Stimulated activated naive B cell treated with anti-CD40 and anti-IgM and Interleukin-4, amounts not matched to agents 10 μg/mL and 1 μg/mL and 100 μg/mL, for 72 hours (primary cell): ENCODE measurements around the gene PRDM8.

Experiments
- ATAC-seq, 2 donors: fragments of 150-1000 bp; cut with Tn5 transposase; replicated peaks; 2 replicates each; pipeline ENCODE4 v1.10.0; 2021; ENCODE audit warnings: moderate library complexity in 1 of 2
- DNase-seq: peaks from one replicate; pipeline ENCODE4 v3.0.0; 2021
- H3K27ac Mint-ChIP-seq: one replicate; pipeline ENCODE4 v1.8.0; 2022; ENCODE audit warnings: mild to moderate bottlenecking, mixed read lengths
- H3K27me3 Mint-ChIP-seq, 2 donors: one replicate each; pipeline ENCODE4 v1.8.0; 2022; ENCODE audit warnings: mixed read lengths in 2 of 2
- H3K36me3 Mint-ChIP-seq, 2 donors: one replicate each; pipeline ENCODE4 v1.8.0; 2022; ENCODE audit warnings: mixed read lengths in 2 of 2, mild to moderate bottlenecking in 1 of 2
- H3K4me1 Mint-ChIP-seq, 2 donors: one replicate each; pipeline ENCODE4 v1.8.0; 2022; ENCODE audit warnings: mixed read lengths in 2 of 2, mild to moderate bottlenecking in 1 of 2
- H3K4me3 Mint-ChIP-seq, 2 donors: one replicate each; pipeline ENCODE4 v1.8.0; 2022; ENCODE audit warnings: mild to moderate bottlenecking in 2 of 2, mixed read lengths in 2 of 2, moderate library complexity in 1 of 2
- H3K9me3 Mint-ChIP-seq, 2 donors: one replicate each; pipeline ENCODE4 v1.8.0; 2022; ENCODE audit warnings: mixed read lengths in 2 of 2, mild to moderate bottlenecking in 1 of 2

Gene PRDM8

GRCh38 chr4:80196922-80197573 is at the start of gene PRDM8:
PRDM8 (plus strand) TSS chr4:80197503; CDS start chr4:80200081, 2,578 bp downstream.
- Mint-ChIP-seq H3K9me3 (peaks cover 0 to 2% of the 10 kb centered on the region in 2 donors), H3K4me1 (peaks cover 33 to 46% of the 10 kb centered on the region in 2 donors), H3K27me3 (peaks cover 6 to 10% of the 10 kb centered on the region in 2 donors), H3K27ac (peak within 1 kb of the TSS; percentile 82), H3K36me3 (peaks cover 25 to 40% of the 10 kb centered on the region in 2 donors), H3K4me3 (peak within 1 kb of the TSS; percentile 76 to 80)
- no peak for DNase-seq
- ATAC-seq = peak; percentile 41 to 45

GRCh38 chr4:80150387-80151180 is 46.7 kb upstream of the PRDM8 start:
- no peak for ATAC-seq

GRCh38 chr4:80151981-80152380 is 45.3 kb upstream of the PRDM8 start:
- no peaks in the 10 kb centered on the region for H3K27me3 Mint-ChIP-seq
- peaks cover 0 to 11% of the 10 kb centered on the region in 2 donors for H3K4me1 Mint-ChIP-seq
- ATAC-seq (no peak), DNase-seq (no peak)
- H3K36me3 Mint-ChIP-seq = no peaks in the 10 kb centered on the region
- H3K4me3 Mint-ChIP-seq = no peak overlapping the region
- H3K27ac Mint-ChIP-seq = no peak overlapping the region
- H3K9me3 Mint-ChIP-seq = no peaks in the 10 kb centered on the region

More at GRCh38 chr4:80150387-80151180, 46.7 kb upstream of the PRDM8 start:
- H3K4me3 Mint-ChIP-seq = no peak overlapping the region
- no peaks in the 10 kb centered on the region for H3K27me3 Mint-ChIP-seq
- no peaks in the 10 kb centered on the region for H3K36me3 Mint-ChIP-seq
- no peaks in the 10 kb centered on the region for H3K9me3 Mint-ChIP-seq
- H3K4me1 Mint-ChIP-seq = peaks cover 0 to 11% of the 10 kb centered on the region in 2 donors
- no peak overlapping the region for H3K27ac Mint-ChIP-seq
- no peak for DNase-seq

- peaks cover 0 to 11% of the 10 kb centered on the region in 2 donors for H3K4me1 Mint-ChIP-seq
- H3K27me3 Mint-ChIP-seq = peaks cover 0 to 5% of the 10 kb centered on the region in 2 donors
- no peak overlapping the region for H3K4me3 Mint-ChIP-seq
- no peak for DNase-seq
- H3K27ac Mint-ChIP-seq = no peak overlapping the region
- ATAC-seq = peak; percentile 55 to 59
- peaks cover 2 to 5% of the 10 kb centered on the region in 2 donors for H3K9me3 Mint-ChIP-seq
- peaks cover 0 to 7% of the 10 kb centered on the region in 2 donors for H3K36me3 Mint-ChIP-seq
Observed at GRCh38 chr4:80153874-80154544, 43.3 kb upstream of the PRDM8 start.

GRCh38 chr4:80154545-80154933 is 42.8 kb upstream of the PRDM8 start:
- Mint-ChIP-seq H3K27me3 (peaks cover 0 to 5% of the 10 kb centered on the region in 2 donors), H3K9me3 (peaks cover 2 to 5% of the 10 kb centered on the region in 2 donors), H3K4me1 (peaks cover 0 to 11% of the 10 kb centered on the region in 2 donors), H3K27ac (no peak overlapping the region), H3K4me3 (no peak overlapping the region), H3K36me3 (peaks cover 0 to 8% of the 10 kb centered on the region in 2 donors)
- DNase-seq = no peak
- peak; percentile 39 to 65 for ATAC-seq

- H3K36me3 Mint-ChIP-seq = peaks cover 0 to 8% of the 10 kb centered on the region in 2 donors
- DNase-seq = no peak
- H3K27me3 Mint-ChIP-seq = peaks cover 0 to 5% of the 10 kb centered on the region in 2 donors
- peaks cover 2 to 5% of the 10 kb centered on the region in 2 donors for H3K9me3 Mint-ChIP-seq
- H3K4me1 Mint-ChIP-seq = peaks cover 0 to 11% of the 10 kb centered on the region in 2 donors
- no peak overlapping the region for H3K27ac Mint-ChIP-seq
- ATAC-seq = no peak
- H3K4me3 Mint-ChIP-seq = no peak overlapping the region
Observed at GRCh38 chr4:80155316-80155982, 41.9 kb upstream of the PRDM8 start.

- Mint-ChIP-seq H3K27ac (no peak overlapping the region), H3K4me3 (no peak overlapping the region), H3K4me1 (peaks cover 0 to 11% of the 10 kb centered on the region in 2 donors), H3K27me3 (peaks cover 0 to 5% of the 10 kb centered on the region in 2 donors), H3K36me3 (peaks cover 0 to 8% of the 10 kb centered on the region in 2 donors), H3K9me3 (peaks cover 2 to 5% of the 10 kb centered on the region in 2 donors)
- ATAC-seq (no peak), DNase-seq (no peak)
Observed at GRCh38 chr4:80156410-80156809, 40.9 kb upstream of the PRDM8 start.

- no peak for ATAC-seq
- H3K27ac Mint-ChIP-seq = no peak overlapping the region
Observed at GRCh38 chr4:80161413-80162058, 35.8 kb upstream of the PRDM8 start.

GRCh38 chr4:80162418-80162817 is 34.9 kb upstream of the PRDM8 start:
- Mint-ChIP-seq H3K4me3 (no peak overlapping the region), H3K27me3 (peaks cover 0 to 2% of the 10 kb centered on the region in 2 donors), H3K4me1 (no peaks in the 10 kb centered on the region), H3K9me3 (peaks cover 2 to 5% of the 10 kb centered on the region in 2 donors), H3K36me3 (peaks cover 0 to 8% of the 10 kb centered on the region in 2 donors), H3K27ac (no peak overlapping the region)
- no peak for DNase-seq
- no peak for ATAC-seq

More at GRCh38 chr4:80161413-80162058, 35.8 kb upstream of the PRDM8 start:
- H3K9me3 Mint-ChIP-seq = peaks cover 2 to 5% of the 10 kb centered on the region in 2 donors
- DNase-seq = no peak
- no peak overlapping the region for H3K4me3 Mint-ChIP-seq
- H3K36me3 Mint-ChIP-seq = peaks cover 0 to 8% of the 10 kb centered on the region in 2 donors
- peaks cover 0 to 5% of the 10 kb centered on the region in 2 donors for H3K27me3 Mint-ChIP-seq
- H3K4me1 Mint-ChIP-seq = no peaks in the 10 kb centered on the region

GRCh38 chr4:80165855-80166254 is 31.4 kb upstream of the PRDM8 start:
- ATAC-seq (no peak), DNase-seq (no peak)
- Mint-ChIP-seq H3K27me3 (no peaks in the 10 kb centered on the region), H3K27ac (no peak overlapping the region), H3K9me3 (no peaks in the 10 kb centered on the region), H3K4me3 (no peak overlapping the region), H3K4me1 (peaks cover 0 to 7% of the 10 kb centered on the region in 2 donors), H3K36me3 (no peaks in the 10 kb centered on the region)

- Mint-ChIP-seq H3K4me3 (no peak overlapping the region), H3K9me3 (no peaks in the 10 kb centered on the region), H3K36me3 (no peaks in the 10 kb centered on the region), H3K27ac (peak overlapping the region; percentile 84), H3K27me3 (no peaks in the 10 kb centered on the region), H3K4me1 (peaks cover 36 to 58% of the 10 kb centered on the region in 2 donors)
- ATAC-seq (no peak), DNase-seq (no peak)
Observed at GRCh38 chr4:80171251-80171650, 26.1 kb upstream of the PRDM8 start.

- Mint-ChIP-seq H3K27me3 (no peaks in the 10 kb centered on the region), H3K4me3 (no peak overlapping the region), H3K4me1 (peaks cover 36 to 62% of the 10 kb centered on the region in 2 donors), H3K27ac (peak overlapping the region; percentile 84), H3K9me3 (peaks cover 0 to 2% of the 10 kb centered on the region in 2 donors), H3K36me3 (no peaks in the 10 kb centered on the region)
- ATAC-seq = peak in 1 of 2 donors; percentile 13
- DNase-seq = no peak
Observed at GRCh38 chr4:80171656-80172055, 25.6 kb upstream of the PRDM8 start.

- Mint-ChIP-seq H3K27ac (peak overlapping the region; percentile 84), H3K36me3 (no peaks in the 10 kb centered on the region), H3K27me3 (no peaks in the 10 kb centered on the region), H3K4me3 (peak overlapping the region; percentile 42 to 56), H3K9me3 (peaks cover 0 to 3% of the 10 kb centered on the region in 2 donors), H3K4me1 (peaks cover 38 to 68% of the 10 kb centered on the region in 2 donors)
- DNase-seq (no peak), ATAC-seq (peak; percentile 76 to 83)
Observed at GRCh38 chr4:80172203-80172602, 25.1 kb upstream of the PRDM8 start.
